Activated T-helper 9 cell treated with anti-CD3 and anti-CD28 coated beads, Interleukin-2, amount 50 U/mL, for 16 hours (primary cell): ENCODE measurements around the gene MT4.
A peak's percentile ranks its signal among the peaks of the same experiment; 100 is the strongest.

Source experiments
- DNase-seq: peaks from one replicate; pipeline ENCODE4 v3.0.0-alpha.2; 2020; ENCODE audit warnings: low read depth

MT4 gene

DNA sequence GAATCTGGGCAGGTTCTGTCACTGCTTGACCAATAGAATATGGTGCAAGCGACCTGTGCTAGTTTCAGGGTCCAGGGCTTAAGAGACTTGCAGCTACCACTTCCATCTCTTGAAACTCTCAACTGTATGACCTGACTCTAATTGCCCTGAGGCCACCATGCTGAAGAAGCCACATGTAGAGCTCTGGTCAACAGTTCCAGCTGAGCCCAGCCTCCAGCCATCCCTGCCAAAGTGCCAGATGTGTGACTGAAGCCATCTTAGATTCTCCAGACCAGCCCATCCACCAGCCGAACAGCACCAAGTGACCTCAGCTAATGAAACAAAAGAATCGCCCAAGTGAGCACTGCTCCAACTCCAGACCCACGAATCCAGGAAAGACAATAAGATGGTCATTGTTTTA lies 40.1 kb downstream of the MT4 start:
- DNase-seq = no peak

DNA sequence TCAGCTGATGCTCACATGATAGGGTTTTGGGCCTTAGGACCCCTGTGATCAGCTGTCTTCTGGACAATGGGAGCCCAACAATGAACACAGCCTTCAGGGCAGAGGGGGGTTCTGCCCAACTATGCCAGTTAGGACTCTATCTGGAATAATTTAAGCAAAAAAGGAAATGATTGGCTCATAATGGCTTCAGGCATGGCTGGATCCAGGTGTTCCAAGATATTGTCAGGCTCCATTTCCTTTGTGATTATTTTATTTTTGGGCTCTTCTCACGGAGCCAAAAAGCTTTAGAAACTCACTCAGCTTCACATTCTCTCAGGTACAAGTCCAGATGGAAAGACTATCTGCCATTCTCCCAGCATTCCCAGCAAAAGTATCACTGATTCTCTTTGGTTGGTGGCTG lies 40.6 kb downstream of the MT4 start:
- DNase-seq = no peak

DNA sequence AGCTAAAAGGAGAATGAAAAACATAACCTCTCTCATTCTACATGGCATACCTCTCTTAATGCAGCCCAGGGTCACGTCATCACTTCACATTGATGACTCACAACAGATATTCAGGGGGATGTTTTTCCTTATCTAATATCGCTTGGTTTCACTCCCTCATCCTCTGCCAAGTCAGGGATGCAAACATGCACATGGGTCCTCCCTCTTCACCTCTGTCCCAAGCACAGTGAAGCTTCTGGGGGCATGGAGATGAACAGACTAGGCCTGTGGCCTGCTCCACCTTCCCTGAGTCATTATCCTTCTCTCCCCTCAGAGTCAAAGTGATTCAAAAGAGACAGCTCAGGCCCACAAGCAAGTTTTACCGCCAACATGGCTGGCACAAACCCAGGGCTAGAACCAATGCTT lies 41.2 kb downstream of the MT4 start:
- no peak for DNase-seq

DNA sequence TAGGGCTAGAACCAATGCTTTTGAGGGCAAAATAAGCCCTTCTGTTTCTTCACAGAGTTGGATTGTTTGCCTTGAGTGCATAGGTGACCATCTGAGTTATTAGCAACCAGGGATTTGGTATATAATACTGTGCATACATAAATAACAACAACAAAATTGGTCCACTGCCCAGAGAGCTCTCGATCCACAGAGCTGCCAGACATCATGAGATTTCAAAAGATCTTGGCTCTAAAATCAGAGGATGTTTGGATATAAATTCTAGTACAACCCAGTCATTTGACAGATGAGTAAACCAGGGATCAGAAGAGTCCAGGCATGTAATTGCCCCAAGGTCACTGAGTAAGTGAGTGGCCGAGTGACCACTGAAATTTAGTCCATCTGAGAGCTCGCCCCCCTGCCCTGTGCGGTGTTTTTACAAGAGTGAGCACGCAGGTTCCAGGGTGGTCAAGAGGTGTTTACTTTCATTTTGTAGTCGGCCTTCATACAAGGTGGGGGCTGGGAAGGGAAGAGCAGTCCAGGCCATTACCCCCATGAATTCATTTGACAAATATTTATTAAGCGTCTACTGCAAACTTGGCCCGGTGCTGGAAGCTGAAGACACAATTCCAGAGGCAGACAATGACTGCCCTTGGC lies 41.7 kb downstream of the MT4 start:
- DNase-seq = no peak

DNA sequence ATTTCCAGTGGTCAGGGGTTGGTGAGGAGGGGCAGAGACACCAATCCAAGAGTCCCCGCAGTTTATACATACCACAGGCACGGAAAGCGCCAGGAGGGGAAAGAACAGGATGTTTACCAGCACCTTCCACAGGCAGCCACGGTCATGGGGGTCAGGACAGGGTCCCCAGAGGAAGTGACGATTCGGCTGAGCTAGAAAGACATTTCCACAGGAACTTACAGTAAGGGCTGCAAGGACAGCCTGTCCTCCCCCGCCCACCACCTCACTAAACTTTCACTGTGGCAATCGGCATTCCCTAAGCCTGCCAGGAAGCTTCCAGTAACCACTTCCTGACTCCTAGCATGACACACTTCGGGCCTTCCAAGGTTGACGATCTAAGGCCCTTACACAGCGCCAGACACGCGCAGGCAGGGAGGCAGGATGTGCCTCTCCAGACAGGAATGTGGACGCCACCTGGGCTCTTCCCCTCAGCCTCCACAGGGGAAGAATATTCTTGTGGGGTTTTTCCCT lies 42.3 kb downstream of the MT4 start:
- no peak for DNase-seq

DNA sequence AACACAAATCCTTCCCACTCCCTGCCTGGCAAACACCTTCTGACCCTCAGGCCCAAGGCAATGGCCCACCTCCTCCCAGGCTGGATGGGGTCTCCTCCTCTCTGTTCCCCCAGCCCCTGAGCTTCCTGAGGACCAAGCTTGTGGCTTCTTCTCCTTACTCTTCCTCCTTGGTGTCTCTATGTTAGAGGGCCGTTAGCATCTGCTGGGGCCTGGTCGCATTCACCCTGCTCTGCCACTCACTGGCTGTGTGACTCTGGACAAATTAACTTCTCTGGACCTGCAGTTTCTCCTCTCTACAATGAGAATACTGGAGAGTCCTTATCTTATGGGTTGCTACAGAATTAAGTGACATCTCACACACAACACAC lies 42.8 kb downstream of the MT4 start:
- no peak for DNase-seq

DNA sequence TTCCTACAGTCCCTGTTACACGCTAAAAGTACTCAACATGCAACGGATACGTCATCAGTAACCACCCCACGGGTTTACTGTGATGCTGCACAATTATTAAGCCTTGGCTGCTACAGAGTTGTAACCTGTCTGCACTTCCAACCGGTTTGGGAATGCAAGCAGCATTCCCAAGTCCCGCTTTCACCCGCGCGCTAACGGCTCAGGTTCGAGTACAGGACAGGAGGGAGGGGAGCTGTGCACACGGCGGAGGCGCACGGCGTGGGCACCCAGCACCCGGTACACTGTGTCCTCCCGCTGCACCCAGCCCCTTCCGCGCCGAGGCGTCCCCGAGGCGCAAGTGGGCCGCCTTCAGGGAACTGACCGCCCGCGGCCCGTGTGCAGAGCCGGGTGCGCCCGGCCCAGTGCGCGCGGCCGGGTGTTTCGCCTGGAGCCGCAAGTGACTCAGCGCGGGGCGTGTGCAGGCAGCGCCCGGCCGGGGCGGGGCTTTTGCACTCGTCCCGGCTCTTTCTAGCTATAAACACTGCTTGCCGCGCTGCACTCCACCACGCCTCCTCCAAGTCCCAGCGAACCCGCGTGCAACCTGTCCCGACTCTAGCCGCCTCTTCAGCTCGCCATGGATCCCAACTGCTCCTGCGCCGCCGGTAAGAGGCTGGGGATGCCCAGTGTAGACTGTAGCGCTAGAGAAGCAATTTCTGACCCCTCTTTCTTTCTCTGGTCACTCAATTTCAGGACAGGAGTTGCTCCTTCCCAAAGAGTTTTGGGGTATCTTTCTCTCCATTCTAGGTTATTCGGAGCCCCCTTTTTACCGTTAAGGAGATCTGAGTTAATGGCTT lies 43.4 kb downstream of the MT4 start, which contains the start of gene MT2A:
Gene MT2A (plus strand): TSS at position 542 of the 833 bp plus-strand sequence. CDS start 72 bp downstream, at position 614.
- peak; percentile 85 for DNase-seq

DNA sequence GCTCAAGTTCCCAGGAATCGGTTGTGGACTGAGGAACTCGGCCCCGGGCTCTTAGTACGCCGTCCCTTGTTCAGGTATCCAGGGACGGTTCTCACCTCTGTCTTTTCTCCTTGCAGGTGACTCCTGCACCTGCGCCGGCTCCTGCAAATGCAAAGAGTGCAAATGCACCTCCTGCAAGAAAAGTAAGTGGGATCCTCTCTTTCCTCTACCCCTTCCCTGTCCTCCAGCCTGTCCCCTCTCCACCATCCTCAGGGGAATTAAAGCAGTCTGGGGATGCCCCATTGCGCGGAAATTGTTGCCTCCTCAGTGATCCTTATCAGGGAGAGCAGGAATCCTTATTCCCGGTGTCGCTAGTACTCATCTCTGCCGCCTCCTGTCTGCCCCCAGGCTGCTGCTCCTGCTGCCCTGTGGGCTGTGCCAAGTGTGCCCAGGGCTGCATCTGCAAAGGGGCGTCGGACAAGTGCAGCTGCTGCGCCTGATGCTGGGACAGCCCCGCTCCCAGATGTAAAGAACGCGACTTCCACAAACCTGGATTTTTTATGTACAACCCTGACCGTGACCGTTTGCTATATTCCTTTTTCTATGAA lies 44.1 kb downstream of the MT4 start:
- no peak for DNase-seq

DNA sequence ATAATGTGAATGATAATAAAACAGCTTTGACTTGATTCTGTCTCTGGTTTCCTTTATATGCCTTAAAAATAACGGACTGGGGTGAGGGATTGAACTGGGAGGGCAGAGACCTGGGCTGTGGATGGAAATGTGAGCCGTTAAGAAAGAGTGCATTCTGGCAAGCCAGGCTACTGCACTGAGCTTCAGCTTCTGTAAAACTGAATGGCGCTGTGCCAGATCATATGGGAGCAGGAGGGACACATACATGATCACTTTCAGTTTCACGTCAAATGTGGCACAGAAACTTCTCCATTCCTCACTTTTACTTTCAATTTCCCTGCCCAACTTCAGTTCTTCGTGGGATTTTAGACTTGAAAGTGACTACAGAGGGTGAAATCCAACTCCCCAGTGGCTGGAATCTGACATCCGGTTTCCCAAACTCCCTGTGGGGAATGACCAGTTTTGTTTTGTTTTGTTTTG lies 44.6 kb downstream of the MT4 start:
- DNase-seq = peak; percentile 49

DNA sequence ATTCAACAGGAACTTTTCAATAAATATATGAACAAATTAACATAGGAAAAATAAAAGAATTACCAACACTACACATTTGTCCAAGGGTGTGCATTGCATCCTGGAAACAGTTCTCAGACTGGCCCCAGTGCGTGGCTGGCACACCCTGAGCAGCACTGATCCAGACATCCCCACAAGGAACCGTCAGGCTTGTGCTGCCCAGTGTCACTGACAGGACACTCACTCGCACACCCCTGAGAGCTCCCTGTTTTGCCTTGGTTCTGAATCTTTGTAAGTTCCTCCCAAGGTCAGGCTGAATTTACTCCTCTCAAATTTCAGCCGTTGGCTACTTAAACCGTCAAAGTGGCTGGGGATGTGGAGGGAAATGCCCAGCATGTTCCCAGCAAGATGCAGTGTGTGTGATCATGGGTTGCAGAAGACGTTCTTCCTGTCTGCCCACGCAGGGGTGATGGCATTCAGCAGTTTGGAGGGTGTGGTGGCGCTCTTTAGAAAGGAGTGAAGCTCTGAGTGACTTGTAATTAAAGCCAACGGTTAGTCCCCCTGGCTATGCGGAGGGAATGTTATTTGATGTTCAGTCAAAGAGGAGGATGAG lies 45.2 kb downstream of the MT4 start:
- peak; percentile 58 for DNase-seq

DNA sequence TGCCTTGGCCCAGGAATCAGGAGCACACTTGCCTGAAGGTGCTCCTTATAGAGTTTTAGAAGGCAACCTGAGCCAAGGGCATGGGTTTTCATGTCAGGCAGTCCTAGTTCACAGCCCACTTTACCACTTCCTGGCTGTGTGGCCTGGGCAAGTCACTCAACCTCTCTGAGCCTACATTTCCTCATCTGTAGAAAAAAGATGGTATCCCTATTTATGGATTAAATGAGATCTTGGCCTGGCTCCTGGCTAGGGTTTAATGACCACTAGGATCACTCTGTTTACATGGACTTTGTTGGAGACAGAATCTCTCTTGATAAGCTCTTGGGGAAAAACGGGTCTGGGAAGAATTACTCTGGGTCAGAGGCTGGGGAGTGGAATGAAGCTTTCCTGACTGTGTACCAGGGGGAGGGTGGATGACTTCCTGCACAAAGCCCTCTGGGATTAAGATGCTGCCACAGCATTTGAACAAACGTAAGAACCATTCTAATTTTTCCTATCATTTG lies 45.8 kb downstream of the MT4 start:
- no peak for DNase-seq

DNA sequence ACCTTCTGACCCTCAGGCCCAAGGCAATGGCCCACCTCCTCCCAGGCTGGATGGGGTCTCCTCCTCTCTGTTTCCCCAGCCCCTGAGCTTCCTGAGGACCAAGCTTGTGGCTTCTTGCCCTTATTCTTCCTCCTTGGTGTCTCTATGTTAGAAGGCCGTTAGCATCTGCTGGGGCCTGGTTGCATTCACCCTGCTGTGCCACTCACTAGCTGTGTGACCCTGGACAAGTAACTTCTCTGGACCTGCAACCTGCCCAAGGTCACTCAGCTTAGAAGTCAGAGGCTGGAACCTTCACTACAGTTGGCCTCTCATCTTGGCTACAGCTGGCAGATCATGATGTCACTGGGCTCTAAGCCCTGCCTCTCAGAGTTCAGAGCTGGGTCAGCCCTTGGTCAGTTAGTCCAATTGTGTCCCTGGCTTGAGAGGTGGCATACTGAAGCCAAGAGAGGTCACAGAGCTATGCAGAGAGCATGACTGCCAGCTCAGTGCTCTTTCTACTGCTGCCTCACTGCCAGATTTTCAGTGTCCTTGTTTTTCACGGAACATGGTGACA lies 46.5 kb downstream of the MT4 start:
- DNase-seq = no peak

DNA sequence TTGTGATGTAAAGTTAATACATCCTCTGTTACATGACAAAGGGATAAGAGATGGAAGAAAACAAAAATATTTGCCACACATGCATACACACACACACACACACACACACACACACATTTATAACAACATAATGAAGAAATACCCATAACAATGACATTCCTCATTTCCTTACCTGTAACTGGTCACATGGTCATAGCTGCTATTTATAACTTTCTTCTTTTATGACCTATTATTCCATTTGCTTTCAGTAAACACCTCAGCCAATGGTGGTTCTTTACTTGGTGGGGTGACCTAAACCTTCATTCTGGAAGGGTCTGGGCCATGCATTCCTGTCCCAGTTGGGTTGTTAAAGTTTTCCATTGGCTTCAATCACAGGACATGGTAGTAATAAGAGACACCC lies 48.8 kb downstream of the MT4 start:
- DNase-seq = no peak

DNA sequence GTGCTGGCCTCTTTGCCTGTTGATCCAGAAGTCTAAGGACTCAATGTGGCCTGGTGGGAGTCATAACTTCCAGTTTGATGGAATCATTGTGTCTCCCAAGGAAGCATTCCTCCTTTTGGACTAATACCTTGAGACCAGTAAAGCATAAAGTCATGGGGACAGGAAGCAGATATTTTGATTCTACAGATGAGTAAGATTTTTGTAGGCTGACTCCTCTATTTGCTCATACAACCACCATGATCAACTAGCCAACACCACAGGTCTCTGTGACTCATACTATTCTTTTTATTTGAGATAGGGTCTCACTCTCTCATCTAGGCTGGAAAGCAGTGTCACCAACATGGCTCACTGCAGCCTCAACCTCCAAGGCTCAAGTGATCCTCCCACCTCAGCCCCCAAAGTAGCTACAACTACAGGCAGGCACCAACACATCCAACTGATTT lies 49.7 kb downstream of the MT4 start:
- no peak for DNase-seq

DNA sequence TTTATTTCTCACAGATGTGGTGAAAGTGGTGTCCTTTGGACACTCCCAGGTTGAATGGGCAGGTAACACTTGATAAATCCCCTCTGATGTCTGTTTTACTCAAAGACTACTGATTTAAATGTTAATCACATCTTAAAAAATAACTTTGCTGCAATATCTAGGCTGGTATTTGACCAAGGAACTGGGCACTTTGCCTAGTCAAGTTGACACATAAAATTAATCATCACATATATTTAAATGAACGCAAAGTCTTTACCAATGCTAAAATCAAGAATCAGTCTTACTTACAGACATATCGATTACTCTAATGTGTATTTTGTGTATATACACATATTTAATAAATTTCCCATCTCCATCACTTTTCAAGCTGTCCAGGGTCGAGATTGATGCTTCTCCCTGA lies 50.5 kb downstream of the MT4 start:
- no peak for DNase-seq

DNA sequence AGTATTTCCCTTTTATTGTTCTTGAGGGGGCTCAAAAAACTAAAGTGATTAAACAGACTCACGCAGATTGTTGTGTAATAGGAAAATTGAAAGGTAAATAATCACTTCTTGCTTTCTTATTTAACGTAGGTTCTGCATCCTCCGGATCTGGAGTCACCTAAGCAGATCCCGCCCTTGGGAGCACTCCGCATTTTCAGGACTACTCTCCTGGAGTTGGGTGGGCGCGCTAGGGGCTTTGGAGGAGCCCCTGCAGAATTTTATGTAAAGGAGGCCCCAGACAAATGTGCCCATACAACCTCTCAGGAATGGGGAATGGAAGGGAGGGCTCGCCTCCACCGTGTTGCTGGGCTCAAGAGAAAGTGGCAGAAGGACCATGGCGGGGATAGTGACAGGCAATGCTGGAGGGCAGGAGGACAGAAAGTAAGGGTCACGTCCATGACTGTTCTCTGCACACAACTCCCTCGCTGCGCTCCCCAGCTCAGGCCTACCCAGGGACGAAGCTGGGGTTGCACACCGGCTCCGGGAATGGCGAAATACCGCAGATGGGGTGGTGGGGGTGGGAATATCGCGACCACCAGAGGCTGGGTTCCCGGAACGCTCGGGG lies 51.8 kb downstream of the MT4 start:
- no peak for DNase-seq

DNA sequence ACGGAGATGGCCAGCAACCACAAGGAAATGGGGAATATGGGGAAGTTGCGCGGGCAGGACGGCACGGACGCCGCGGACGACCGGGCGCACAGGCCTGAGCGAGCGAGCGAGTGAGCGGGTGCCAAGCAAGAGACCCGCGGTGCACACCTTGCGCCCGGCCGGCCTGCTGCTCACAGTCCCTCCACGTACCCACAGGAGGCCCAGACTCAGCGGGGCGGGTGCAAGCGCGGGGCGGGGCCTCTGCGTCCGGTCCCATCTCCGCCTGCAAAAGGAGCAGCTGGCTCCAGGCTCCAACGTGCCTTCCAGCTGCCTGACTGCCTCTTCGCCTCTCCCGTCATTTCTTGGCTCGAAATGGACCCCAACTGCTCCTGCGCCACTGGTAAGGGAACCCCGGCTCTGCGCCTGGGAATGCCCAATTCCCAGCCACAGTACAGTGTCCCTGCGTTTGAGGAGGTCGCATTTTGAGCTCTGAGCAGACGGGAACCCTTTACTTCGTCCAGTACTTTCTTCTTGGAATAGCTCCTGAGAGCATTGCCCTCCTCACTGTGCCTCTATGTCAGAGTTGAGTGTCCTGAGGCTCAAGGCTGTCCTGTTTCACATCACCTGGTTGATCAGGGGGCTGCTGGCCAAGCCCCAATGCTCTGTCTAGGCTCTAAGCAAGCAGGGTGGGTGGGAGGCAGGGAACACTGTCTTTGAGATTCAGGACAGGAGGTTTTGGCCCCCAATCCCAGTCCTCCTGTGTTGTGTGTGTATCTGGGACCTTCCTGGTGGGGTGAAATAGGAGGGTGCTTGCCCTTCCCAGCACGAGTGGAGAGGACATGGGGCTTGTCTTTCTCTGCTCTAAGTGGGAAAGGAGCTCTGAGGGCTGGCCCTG lies 52.6 kb downstream of the MT4 start:
- no peak for DNase-seq

DNA sequence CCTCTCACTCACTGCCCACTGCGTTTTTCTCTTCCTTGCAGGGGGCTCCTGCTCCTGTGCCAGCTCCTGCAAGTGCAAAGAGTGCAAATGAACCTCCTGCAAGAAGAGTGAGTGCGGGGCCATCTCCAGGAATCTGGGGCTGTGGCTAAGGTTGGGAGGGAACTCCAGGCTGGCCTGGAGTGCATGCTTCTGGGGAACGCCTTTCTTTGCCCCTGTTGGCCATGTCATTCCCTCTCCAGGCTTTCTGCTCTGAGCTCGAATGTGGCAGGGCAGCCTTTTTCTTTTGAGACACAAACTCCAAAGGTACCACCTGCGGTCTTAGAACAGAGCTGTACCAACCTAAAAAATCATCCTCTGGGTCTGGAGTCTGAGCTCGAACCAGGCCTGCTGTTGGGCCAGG lies 53.3 kb downstream of the MT4 start:
- no peak for DNase-seq
